Gastrocnemius medialis (tissue), 4 donors: Measurements from ENCODE around the gene LMAN1.

Experiments used
- CTCF ChIP-seq, 5 experiments: fragments of 450-650 bp in 3 of 5; fragments of 200-600 bp in 2 of 5; sonication (generic) in 2 of 5; IDR thresholded peaks in 4 of 5; conservative IDR thresholded peaks in 1 of 5; 1 replicate in 4 of 5; 2 replicates in 1 of 5; pipeline ENCODE4 v1.5.1; 2016 to 2019; ENCODE audit warnings: antibody characterized with exemption in 5 of 5, mild to moderate bottlenecking in 3 of 5, moderate library complexity in 3 of 5
- POLR2A ChIP-seq, 2 donors: fragments of 450-650 bp; IDR thresholded peaks; one replicate each; pipeline ENCODE4 v1.6.1; 2017; ENCODE audit warnings: antibody characterized with exemption in 2 of 2, mild to moderate bottlenecking in 2 of 2, moderate library complexity in 2 of 2

DNA sequence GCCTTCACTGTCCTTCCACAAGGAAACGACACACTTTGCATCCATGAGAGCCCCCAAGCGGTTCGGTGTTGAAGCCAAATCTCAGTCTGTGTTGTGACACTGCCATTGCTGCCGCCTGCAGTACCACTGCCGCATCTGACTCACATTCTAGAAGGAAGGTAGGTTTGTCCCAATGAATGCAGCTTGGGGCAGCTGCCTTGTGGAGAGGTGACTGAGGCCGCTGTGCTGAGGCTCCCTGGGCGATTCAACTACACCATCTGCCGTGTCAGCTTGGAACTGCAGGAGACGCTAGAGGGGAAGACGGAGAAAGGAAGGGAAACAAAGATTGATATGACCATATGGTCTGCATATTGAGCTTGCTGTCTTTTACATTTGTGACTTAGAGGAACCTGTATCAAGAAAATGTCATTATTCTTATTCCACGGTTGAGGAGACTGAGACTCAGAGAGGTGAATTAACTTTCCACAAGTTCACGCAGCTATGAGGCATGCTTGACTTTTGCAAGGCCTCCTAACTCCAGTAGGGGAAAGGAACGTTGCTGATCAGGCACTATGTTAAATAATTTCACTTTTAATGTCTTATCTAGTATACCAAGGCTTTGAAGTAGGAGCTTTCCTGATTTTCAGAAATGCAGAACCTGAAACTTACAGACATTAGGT lies 43.5 kb upstream of the LMAN1 start:
- peak; percentile 79 to 96 (median 89) for TF ChIP-seq CTCF (IDR thresholded peaks at IDR 0.05 in 4 of 5, conservative IDR thresholded peaks at IDR 0.05 in 1 of 5)
- no peak for TF ChIP-seq POLR2A (IDR thresholded peaks at IDR 0.05)
